ENCODE measurements around the gene CREBBP. TPM values are rescaled to one million over a fixed set of nuclear protein-coding genes. Genes with fewer than 3 reads are reported as not detected.
A peak's percentile ranks its signal among the peaks of the same experiment; 100 is the strongest.

CREBBP gene
- total and polyA plus RNA-seq, 10 donors: 5.8 to 153 (median 99.9) TPM

DNA sequence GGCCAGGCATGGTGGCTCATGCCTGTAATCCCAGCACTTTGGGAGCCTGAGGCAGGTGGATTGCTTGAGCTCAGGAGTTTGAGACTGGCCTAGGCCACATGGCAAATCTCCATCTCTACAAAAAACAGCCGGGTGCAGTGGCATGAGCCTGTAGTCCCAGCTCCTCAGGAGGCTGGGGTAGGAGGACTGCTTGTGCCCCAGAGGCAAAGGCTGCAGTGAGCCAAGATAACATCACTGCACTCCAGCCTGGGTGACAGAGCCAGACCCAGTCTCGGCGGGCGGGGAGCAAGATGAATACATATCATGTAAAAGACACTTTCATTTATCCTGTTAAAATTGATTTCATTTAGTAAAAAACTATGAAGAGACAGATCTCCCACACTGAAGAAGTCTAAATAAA, 54.6 kb downstream of the CREBBP start:
- peaks cover 47 to 100% (median 69%) of the 10 kb centered on the region in 6 donors for H3K4me1 ChIP-seq
- intact Hi-C loops (cut with DNase I; ENCODE audit: low total_unique reads): no loop called here

DNA sequence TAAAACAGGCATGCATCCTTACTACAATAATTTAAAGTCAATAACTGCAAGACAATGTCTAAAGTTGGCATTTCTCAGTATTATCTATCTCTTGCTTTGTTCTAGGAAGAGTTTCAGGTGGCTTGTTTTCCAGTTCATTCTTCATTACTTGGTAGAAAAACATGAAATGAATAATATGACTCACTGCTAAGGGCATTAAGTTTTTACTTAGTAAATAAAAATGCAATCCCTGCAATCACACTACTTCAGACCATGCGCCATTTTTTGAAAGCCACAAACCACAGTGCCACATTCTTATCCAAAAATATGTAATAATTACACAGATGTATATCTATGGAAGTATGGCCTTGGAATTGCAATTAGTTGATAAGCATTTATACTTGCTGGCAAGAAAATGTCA, 55.4 kb downstream of the CREBBP start:
- TF ChIP-seq, protein P1, sequence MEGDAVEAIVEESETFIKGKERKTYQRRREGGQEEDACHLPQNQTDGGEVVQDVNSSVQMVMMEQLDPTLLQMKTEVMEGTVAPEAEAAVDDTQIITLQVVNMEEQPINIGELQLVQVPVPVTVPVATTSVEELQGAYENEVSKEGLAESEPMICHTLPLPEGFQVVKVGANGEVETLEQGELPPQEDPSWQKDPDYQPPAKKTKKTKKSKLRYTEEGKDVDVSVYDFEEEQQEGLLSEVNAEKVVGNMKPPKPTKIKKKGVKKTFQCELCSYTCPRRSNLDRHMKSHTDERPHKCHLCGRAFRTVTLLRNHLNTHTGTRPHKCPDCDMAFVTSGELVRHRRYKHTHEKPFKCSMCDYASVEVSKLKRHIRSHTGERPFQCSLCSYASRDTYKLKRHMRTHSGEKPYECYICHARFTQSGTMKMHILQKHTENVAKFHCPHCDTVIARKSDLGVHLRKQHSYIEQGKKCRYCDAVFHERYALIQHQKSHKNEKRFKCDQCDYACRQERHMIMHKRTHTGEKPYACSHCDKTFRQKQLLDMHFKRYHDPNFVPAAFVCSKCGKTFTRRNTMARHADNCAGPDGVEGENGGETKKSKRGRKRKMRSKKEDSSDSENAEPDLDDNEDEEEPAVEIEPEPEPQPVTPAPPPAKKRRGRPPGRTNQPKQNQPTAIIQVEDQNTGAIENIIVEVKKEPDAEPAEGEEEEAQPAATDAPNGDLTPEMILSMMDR (IDR thresholded peaks at IDR 0.05 in 8 of 11, conservative IDR thresholded peaks at IDR 0.05 in 3 of 11): no peak
- TF ChIP-seq POLR2A (IDR thresholded peaks at IDR 0.05) (no peak), POLR2AphosphoS5 (IDR thresholded peaks at IDR 0.05) (no peak)
- intact Hi-C loops (cut with DNase I; ENCODE audit: low total_unique reads): no loop called here
- peaks cover 53 to 100% (median 78%) of the 10 kb centered on the region in 6 donors for H3K4me1 ChIP-seq
- H3K36me3 ChIP-seq: peaks cover 0 to 24% (median 1%) of the 10 kb centered on the region in 6 donors
- no peaks in the 10 kb centered on the region for H3K27me3 ChIP-seq (replicated peaks in 1 of 7)
- no peak overlapping the region for H3K27ac ChIP-seq
- WGBS, 5 donors: 65 to 89% (median 72%) methylated on average over 1 of the region's 1 CpG
- DNase-seq: no peak
- no peak overlapping the region for H3K4me3 ChIP-seq
- no peaks in the 10 kb centered on the region for H3K9me3 ChIP-seq

More for the DNA sequence above, 54.6 kb downstream of the CREBBP start:
- TF ChIP-seq POLR2A (IDR thresholded peaks at IDR 0.05) (no peak), POLR2AphosphoS5 (IDR thresholded peaks at IDR 0.05) (no peak)
- TF ChIP-seq, protein P1 (IDR thresholded peaks at IDR 0.05 in 8 of 11, conservative IDR thresholded peaks at IDR 0.05 in 3 of 11): no peak
- Histone ChIP-seq H3K4me3 (no peak overlapping the region), H3K9me3 (no peaks in the 10 kb centered on the region), H3K27me3 (replicated peaks in 1 of 7) (no peaks in the 10 kb centered on the region), H3K27ac (no peak overlapping the region), H3K36me3 (peaks cover 0 to 27% (median 1%) of the 10 kb centered on the region in 6 donors)
- WGBS, 5 donors: 90 to 97% (median 93%) methylated on average over 4 of the region's 4 CpGs
- no peak for DNase-seq

DNA sequence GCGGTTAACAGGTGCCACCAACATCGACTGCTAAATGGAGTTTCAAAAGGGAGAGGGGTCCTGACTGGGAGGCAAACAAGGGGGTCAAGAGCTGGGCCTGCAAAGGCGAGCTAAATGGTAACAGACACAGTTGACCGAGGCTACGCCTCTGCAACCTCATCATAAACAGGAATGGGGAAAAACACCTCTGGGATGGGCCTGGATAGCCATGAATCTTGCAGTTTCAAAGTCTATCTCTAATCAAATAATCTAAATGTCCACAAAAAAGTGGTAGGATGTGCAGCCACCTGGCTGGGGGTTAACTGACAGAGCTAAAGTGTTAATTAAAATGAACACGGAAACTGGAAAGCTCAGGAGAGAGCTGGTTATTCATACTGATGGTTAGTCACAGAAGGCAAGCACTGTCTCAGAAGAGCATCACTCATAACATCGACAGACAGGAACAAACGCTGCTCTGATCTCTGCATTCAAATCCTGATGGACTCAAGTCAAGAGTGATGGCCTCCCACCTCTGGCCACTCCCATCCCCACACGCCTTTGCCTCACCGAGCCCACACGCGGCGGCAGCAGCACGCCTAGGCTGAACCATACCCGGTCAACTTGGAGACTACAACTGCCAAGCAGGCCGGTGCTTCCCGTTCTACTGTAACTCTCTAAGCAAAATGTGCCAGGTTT, 56.3 kb downstream of the CREBBP start:
- no peak overlapping the region for H3K4me3 ChIP-seq
- intact Hi-C loops (cut with DNase I; ENCODE audit: low total_unique reads): no loop called here
- H3K36me3 ChIP-seq: peaks cover 0 to 15% (median 1%) of the 10 kb centered on the region in 6 donors
- no peak overlapping the region for H3K27ac ChIP-seq
- no peak for TF ChIP-seq POLR2A (IDR thresholded peaks at IDR 0.05)
- TF ChIP-seq, protein P1 (IDR thresholded peaks at IDR 0.05 in 8 of 11, conservative IDR thresholded peaks at IDR 0.05 in 3 of 11): no peak
- peak in 2 of 3 donors; percentile 9 to 68 for TF ChIP-seq POLR2AphosphoS5 (IDR thresholded peaks at IDR 0.05)
- H3K4me1 ChIP-seq: peaks cover 58 to 100% (median 85%) of the 10 kb centered on the region in 6 donors
- H3K27me3 ChIP-seq (replicated peaks in 1 of 7): no peaks in the 10 kb centered on the region
- 86 to 94% (median 90%) methylated on average over 17 of the region's 17 CpGs for WGBS, 5 donors
- DNase-seq: no peak
- no peaks in the 10 kb centered on the region for H3K9me3 ChIP-seq

DNA sequence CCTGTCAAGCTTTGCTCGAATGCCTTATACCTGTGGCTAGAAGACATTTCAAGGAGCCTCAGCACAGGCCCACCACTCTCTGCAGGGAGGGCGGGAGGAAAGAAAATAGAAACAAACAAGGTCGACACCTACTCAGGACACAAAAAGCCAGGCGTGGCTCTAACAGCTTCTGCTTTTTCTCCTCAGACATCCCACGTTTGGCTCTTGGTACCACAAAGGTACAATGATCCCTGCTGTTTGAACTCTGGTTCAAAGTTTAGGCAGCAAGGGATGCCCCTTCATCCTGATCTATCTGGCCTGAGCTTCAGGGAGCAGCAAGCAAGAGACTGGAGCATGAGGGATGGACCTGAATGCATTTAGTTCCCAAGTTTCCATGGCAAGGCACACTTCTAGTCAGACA, 57.1 kb downstream of the CREBBP start:
- Histone ChIP-seq H3K4me1 (peaks cover 65 to 100% (median 88%) of the 10 kb centered on the region in 6 donors), H3K27ac (peak overlapping the region in 3 of 8 donors; percentile 20 to 48 (median 43)), H3K36me3 (peaks cover 0 to 11% (median 1%) of the 10 kb centered on the region in 6 donors), H3K27me3 (replicated peaks in 1 of 7) (no peaks in the 10 kb centered on the region), H3K9me3 (no peaks in the 10 kb centered on the region), H3K4me3 (no peak overlapping the region)
- WGBS, 5 donors: 46 to 57% (median 52%) methylated on average over 5 of the region's 5 CpGs
- intact Hi-C loops (cut with DNase I; ENCODE audit: low total_unique reads): no loop called here
- TF ChIP-seq POLR2AphosphoS5 (IDR thresholded peaks at IDR 0.05): no peak
- TF ChIP-seq POLR2A (IDR thresholded peaks at IDR 0.05): no peak
- TF ChIP-seq, protein P1 (IDR thresholded peaks at IDR 0.05 in 8 of 11, conservative IDR thresholded peaks at IDR 0.05 in 3 of 11): no peak
- DNase-seq: no peak
